Measurements from ENCODE around the gene B4GALNT3.

The B4GALNT3 gene

DNA sequence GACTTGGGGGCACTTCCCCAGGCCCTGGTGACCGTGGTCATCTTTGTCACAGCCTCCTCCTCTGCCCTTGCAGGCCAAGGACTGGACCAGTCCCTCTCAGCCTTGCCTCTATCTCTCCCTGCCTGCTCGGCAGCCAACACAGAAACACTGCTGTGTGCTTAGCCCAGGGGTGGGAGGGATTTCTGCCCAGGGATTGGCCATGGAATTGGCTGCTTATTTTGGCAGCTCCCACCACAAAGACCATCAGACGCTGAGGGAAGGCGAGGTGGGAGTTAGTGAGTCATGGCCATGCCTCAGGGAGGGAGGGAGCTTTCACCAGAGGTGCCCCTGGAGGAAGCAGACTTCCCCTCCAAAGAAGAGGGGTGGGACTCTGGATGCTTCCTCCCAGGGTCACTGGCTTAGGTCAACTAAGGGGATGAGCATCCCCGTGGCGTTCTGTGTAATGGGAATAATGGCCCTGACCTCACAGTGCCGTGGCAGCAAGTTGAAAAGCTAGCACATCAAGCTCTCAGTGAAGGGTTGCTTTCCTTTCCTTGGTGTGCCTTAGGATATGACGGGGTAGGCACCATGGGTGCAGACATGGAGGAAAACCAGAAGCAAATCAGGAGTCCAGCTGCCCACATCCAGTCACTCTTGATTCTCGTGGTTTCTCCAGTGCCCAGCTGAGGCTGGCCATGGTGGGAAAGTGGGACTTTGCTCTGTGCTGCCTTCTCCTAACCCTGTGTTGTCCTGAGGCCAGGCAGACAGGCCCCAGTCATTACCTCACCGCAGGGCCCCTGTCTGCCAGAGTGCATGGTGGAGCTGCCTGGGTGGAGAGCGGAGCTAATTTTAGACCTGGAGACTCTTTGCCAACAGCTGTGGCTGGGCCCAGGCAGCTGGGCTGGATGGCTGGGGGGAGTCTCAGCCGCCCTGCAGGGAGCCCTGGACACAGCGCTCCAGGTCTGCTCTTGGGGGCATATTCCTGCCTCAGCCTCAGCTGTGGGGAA, 21.4 kb downstream of the B4GALNT3 start:
- DNase-seq (ENCODE audit: low read depth), result no peak
- TF ChIP-seq, protein P1, sequence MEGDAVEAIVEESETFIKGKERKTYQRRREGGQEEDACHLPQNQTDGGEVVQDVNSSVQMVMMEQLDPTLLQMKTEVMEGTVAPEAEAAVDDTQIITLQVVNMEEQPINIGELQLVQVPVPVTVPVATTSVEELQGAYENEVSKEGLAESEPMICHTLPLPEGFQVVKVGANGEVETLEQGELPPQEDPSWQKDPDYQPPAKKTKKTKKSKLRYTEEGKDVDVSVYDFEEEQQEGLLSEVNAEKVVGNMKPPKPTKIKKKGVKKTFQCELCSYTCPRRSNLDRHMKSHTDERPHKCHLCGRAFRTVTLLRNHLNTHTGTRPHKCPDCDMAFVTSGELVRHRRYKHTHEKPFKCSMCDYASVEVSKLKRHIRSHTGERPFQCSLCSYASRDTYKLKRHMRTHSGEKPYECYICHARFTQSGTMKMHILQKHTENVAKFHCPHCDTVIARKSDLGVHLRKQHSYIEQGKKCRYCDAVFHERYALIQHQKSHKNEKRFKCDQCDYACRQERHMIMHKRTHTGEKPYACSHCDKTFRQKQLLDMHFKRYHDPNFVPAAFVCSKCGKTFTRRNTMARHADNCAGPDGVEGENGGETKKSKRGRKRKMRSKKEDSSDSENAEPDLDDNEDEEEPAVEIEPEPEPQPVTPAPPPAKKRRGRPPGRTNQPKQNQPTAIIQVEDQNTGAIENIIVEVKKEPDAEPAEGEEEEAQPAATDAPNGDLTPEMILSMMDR (conservative IDR thresholded peaks at IDR 0.05; ENCODE audit: low read depth, low read length), result no peak
- H3K4me3 ChIP-seq (ENCODE audit: low read length), result no peak overlapping the region

DNA sequence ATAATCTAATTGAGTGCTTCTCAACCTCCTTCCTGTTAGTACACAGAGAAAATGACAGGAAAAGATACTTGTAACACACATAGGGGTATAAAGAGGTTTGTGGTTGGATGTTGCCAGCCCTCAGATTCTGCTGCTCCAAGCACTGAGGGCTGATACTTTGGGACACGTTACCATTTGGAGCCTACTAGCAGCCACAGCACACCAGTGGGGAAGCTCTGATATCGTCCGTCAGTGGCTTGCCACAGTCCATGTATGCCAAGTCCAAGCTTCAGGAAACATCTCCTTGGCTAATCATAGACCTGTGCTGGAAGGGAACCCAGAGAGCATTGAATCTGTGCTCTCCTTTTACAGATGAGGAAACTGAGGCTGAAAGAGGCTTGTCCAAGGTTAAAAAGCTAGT, 22.3 kb downstream of the B4GALNT3 start:
- TF ChIP-seq, protein P1 (conservative IDR thresholded peaks at IDR 0.05; ENCODE audit: low read depth, low read length), result no peak
- no peak overlapping the region for H3K4me3 ChIP-seq (ENCODE audit: low read length)
- DNase-seq (ENCODE audit: low read depth), result no peak

DNA sequence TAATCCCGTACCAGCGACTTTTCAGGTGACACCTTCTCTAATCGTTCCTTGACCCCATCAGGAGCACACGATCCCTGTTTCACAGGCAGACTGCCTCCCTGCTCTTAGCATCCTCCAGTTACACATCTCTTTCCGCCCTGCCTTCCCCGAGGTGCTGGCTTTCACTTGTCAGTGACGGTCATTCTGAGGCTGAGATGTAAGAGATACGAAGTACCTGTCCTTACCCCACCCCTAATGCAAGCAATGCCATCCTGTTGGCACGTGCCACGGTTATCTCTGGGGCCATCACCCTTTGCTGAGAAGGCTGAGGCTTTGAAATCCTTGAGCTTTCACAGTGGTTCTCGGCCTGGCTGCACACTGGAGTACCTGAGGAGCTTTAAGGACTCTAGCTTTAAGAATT, 24.4 kb downstream of the B4GALNT3 start:
- H3K4me3 ChIP-seq (ENCODE audit: low read length), result no peak overlapping the region
- TF ChIP-seq, protein P1 (conservative IDR thresholded peaks at IDR 0.05; ENCODE audit: low read depth, low read length), result no peak
- no peak for DNase-seq (ENCODE audit: low read depth)

DNA sequence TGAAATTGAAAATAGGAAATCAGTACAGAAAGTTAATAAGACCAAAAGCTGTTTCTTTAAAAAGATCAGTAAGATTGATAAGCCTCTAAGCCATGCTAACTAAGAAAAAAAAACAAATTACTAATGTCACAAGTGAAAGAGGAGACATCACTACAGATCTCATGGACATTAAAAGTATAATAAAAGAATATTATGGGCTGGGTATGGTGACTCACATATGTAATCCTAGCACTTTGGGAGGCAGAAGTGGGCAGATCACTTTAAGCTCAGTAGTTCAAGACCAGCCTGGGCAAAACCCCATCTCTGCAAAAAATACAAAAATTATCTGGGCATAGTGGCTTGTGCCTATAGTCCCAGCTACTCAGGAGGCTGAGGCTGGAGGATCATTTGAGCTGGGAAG, 30.5 kb downstream of the B4GALNT3 start:
- DNase-seq (ENCODE audit: low read depth), result no peak

DNA sequence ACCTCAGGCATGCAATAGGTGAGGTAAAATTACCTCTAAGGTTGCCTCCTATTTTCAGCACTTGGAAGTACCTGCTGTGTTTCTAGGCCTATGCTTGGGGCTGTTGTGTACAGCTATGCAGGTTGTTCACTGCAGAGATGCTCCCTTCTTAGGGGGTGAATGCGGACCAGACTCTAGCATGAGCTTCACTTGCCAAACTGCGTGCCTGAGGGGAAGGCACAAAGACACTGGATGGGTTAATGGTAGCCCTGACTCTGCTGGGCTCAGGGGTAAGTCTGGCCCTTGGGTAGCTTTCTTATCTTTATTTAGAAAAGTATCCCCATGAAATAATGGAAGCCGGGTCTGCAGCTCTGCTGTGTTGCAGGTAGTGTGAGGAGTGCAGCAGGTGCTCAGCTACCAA, 35.7 kb downstream of the B4GALNT3 start:
- TF ChIP-seq, protein P1 (conservative IDR thresholded peaks at IDR 0.05; ENCODE audit: low read depth, low read length), result no peak
- no peak for DNase-seq (ENCODE audit: low read depth)
- H3K4me3 ChIP-seq (ENCODE audit: low read length), result no peak overlapping the region

More for the DNA sequence above, 30.5 kb downstream of the B4GALNT3 start:
- TF ChIP-seq, protein P1 (conservative IDR thresholded peaks at IDR 0.05; ENCODE audit: low read depth, low read length), result no peak
- no peak overlapping the region for H3K4me3 ChIP-seq (ENCODE audit: low read length)

DNA sequence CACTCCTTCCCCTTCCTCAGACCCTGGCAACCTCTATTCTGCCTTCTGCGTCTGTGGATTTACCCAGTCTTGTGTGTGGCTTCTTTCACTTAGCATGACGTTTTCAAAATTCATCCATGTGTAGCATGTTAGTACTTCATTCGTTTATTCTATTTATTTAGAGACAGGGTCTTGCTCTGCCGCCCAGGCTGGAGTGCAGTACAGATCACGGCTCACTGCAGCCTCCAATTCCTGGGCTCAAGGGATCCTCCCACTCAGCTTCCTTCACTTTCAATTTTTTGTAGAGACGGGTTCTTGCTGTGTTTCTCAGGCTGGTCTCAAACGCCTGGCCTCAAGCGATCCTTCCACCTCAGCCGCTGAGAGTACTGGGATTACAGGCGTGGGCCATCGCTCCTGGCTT, 37.0 kb downstream of the B4GALNT3 start:
- TF ChIP-seq, protein P1 (conservative IDR thresholded peaks at IDR 0.05; ENCODE audit: low read depth, low read length), result no peak
- no peak overlapping the region for H3K4me3 ChIP-seq (ENCODE audit: low read length)
- no peak for DNase-seq (ENCODE audit: low read depth)

Measured in retinal pigment epithelial cell (primary cell).